Ovary (tissue), 3 donors: ENCODE measurements around the gene VWA7.

Source experiments
- CTCF ChIP-seq, 3 donors: fragments of 450-650 bp in 2 of 3; fragments of 200-600 bp in 1 of 3; IDR thresholded peaks; one replicate each; pipeline versions ENCODE4 v1.5.1 to v1.8.0; 2016 to 2022; ENCODE audit warnings: antibody characterized with exemption in 3 of 3, mild to moderate bottlenecking in 1 of 3
- EP300 ChIP-seq: sonication (generic); formaldehyde crosslinking; IDR thresholded peaks from one replicate; pipeline ENCODE4 v1.6.1; 2017; ENCODE audit warnings: antibody characterized with exemption
- POLR2A ChIP-seq: fragments of 450-650 bp; IDR thresholded peaks from one replicate; pipeline ENCODE4 v1.6.1; 2017; ENCODE audit warnings: antibody characterized with exemption, mild to moderate bottlenecking, moderate library complexity
- donor health status: DM: no; HTN: no; CAD: no.

DNA sequence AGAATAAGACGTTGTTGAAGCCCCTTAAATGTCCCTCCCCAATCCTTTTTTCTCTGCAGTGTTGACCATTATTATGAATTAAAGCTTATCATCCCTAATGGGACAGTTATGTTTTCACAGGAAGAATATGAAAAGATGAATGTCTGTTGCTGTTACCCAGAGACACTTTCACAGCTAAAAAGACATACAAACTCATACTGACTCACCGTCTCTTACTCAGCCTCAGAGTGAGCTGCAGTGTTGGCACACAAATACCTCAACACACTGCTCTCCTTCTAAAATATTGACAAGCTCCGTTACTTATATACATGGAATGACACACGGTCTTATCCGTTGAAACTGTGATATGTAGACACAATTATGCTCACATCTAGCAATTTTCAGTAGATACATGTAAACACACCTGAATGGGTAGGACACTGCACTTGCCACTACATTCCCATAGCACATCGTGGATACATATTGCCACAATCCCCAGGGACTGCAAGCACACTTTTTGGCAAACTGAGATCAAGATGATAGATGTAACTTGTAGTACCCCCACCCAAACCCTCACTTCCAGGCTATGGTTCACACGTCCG lies 24.3 kb downstream of the VWA7 start:
- TF ChIP-seq CTCF (IDR thresholded peaks at IDR 0.05): no peak
- TF ChIP-seq EP300: no peak
- no peak for TF ChIP-seq POLR2A
